C4-2B (cell line): ENCODE results near the gene RFT1.

ENCODE experiments used
- ZFX ChIP-seq: fragments of 450-650 bp; IDR thresholded peaks from 2 replicates; pipeline ENCODE4 v1.6.1; 2017
- TF ChIP-seq, protein P1 (sequence below): fragments of 450-650 bp; conservative IDR thresholded peaks from 2 replicates; pipeline ENCODE4 v1.5.1; 2017; ENCODE audit warnings: mild to moderate bottlenecking

DNA sequence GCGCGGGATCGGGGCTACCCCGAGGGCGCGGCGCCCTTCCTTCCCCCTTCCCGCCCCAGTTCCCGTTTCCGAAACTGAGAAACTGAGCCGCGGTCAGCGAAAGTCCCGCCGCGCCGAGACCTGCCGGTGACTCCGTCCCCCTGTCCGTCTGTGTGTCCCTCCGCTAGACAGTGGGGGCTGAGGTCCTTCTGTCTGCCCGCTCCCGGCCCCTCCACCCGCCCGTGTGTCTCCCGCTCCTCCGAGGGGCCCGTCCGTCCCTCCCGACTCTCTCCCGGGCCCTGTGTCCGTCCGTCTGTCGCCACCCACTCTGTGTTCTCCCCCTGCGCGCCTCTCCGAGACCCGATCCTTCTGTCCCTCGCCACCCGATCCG is 31.2 kb upstream of the RFT1 start:
- TF ChIP-seq, protein P1, sequence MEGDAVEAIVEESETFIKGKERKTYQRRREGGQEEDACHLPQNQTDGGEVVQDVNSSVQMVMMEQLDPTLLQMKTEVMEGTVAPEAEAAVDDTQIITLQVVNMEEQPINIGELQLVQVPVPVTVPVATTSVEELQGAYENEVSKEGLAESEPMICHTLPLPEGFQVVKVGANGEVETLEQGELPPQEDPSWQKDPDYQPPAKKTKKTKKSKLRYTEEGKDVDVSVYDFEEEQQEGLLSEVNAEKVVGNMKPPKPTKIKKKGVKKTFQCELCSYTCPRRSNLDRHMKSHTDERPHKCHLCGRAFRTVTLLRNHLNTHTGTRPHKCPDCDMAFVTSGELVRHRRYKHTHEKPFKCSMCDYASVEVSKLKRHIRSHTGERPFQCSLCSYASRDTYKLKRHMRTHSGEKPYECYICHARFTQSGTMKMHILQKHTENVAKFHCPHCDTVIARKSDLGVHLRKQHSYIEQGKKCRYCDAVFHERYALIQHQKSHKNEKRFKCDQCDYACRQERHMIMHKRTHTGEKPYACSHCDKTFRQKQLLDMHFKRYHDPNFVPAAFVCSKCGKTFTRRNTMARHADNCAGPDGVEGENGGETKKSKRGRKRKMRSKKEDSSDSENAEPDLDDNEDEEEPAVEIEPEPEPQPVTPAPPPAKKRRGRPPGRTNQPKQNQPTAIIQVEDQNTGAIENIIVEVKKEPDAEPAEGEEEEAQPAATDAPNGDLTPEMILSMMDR: no peak
- TF ChIP-seq ZFX: no peak
